ENCODE data around the gene ACAD10. TPM values are rescaled to one million over a fixed set of nuclear protein-coding genes. Genes with fewer than 3 reads are reported as not detected.

Gene ACAD10
- total and polyA plus RNA-seq, 2 of the 13 experiments (the other 11 are each of a cell fraction or from before 2014, with no cell fraction given), result 15.2 to 16.3 TPM

- 0 out of 2 replicates have a peak, but pooled peaks have one; percentile 36 for TF ChIP-seq ZNF142 (CRISPR knock-in tag; IDR thresholded peaks at IDR 0.05)
- no peak for TF ChIP-seq ZNF274 (CRISPR knock-in tag; IDR thresholded peaks at IDR 0.05)
- no peak for TF ChIP-seq ZFP90 (CRISPR knock-in tag; IDR thresholded peaks at IDR 0.05; ENCODE audit: borderline replicate concordance)
- peak; percentile 13; the same call in 1 of the 2 replicates for TF ChIP-seq ZNF3 (CRISPR knock-in tag; IDR thresholded peaks at IDR 0.05)
- 0 out of 2 replicates have a peak, but pooled peaks have one; percentile 65 for TF ChIP-seq IRF2 (CRISPR knock-in tag; IDR thresholded peaks at IDR 0.05)
- TF ChIP-seq CERS6 (CRISPR knock-in tag; IDR thresholded peaks at IDR 0.05), result no peak
- TF ChIP-seq MXD1 (CRISPR knock-in tag; IDR thresholded peaks at IDR 0.05), result no peak; the same call in 1 of the 2 replicates
- TF ChIP-seq HMGXB4 (CRISPR knock-in tag; IDR thresholded peaks at IDR 0.05; ENCODE audit: borderline replicate concordance in 1 of 2, low read depth in 1 of 2), result no peak
- TF ChIP-seq KLF16 (CRISPR knock-in tag; IDR thresholded peaks at IDR 0.05), result peak in 1 of 2 experiments; percentile 88; a peak in 2 of 4 replicates
- TF ChIP-seq KLF9 (CRISPR knock-in tag; IDR thresholded peaks at IDR 0.05; ENCODE audit: low read depth), result no peak
- no peak for TF ChIP-seq JUN (CRISPR knock-in tag; IDR thresholded peaks at IDR 0.05)
- TF ChIP-seq NR2F6 (IDR thresholded peaks at IDR 0.05), result peak; percentile 34; the same call in 1 of the 2 replicates
- TF ChIP-seq NR2F6 (CRISPR knock-in tag; IDR thresholded peaks at IDR 0.05), result peak; percentile 63
- no peak for TF ChIP-seq ZNF770 (CRISPR knock-in tag; IDR thresholded peaks at IDR 0.05)
- TF ChIP-seq TFAP4 (IDR thresholded peaks at IDR 0.05; ENCODE audit: borderline replicate concordance, low read depth), result no peak; the same call in 1 of the 2 replicates
These were observed 91.6 kb downstream of the ACAD10 start (continued) for GRCh38 chr12:111777345-111778045.

All from HepG2 (cell line).